ENCODE results near the gene CCDC57. TPM values are rescaled to one million over a fixed set of nuclear protein-coding genes. Genes with fewer than 3 reads are reported as not detected.

Gene CCDC57
- total and polyA plus RNA-seq, 9 of the 15 experiments (the other 6 are each of a cell fraction or from before 2014, with no cell fraction given) = 0.83 to 36.2 (median 13.6) TPM

GRCh38 chr17:82215095-82215971 lies 2.7 kb upstream of the CCDC57 start (continued):
- TF ChIP-seq CREB3L1 (IDR thresholded peaks at IDR 0.05; ENCODE audit: borderline replicate concordance, low read depth) (peak; percentile 8; the same call in 1 of the 2 replicates), KDM1A (IDR thresholded peaks at IDR 0.05) (peak in 1 of 2 experiments; percentile 59; a peak in 1 of 4 replicates), TEAD1 (CRISPR knock-in tag; IDR thresholded peaks at IDR 0.05) (peak in 1 of 2 experiments; percentile 56; a peak in 1 of 4 replicates), PCBP1 (IDR thresholded peaks at IDR 0.05; ENCODE audit: low read depth, low read length, poor library complexity, severe bottlenecking) (peak; percentile 35), FOSL1 (tag; conservative IDR thresholded peaks at IDR 0.05) (0 out of 2 replicates have a peak, but pooled peaks have one; percentile 0), NELFE (IDR thresholded peaks at IDR 0.05; ENCODE audit: insufficient read depth, insufficient read length) (no peak), CREM (IDR thresholded peaks at IDR 0.05; ENCODE audit: low read depth) (0 out of 2 replicates have a peak, but pooled peaks have one; percentile 8), TOE1 (IDR thresholded peaks at IDR 0.05; ENCODE audit: borderline replicate concordance) (no peak), TOE1 (CRISPR knock-in tag; IDR thresholded peaks at IDR 0.05; ENCODE audit: borderline replicate concordance, low read depth) (no peak), SLC30A9 (CRISPR knock-in tag; IDR thresholded peaks at IDR 0.05) (no peak), L3MBTL2 (IDR thresholded peaks at IDR 0.05) (0 out of 2 replicates have a peak, but pooled peaks have one; percentile 36), GABPB1 (CRISPR knock-in tag; IDR thresholded peaks at IDR 0.05) (0 out of 2 replicates have a peak, but pooled peaks have one; percentile 31), ZFX (CRISPR knock-in tag; IDR thresholded peaks at IDR 0.05) (peak; percentile 50), NR2C1 (IDR thresholded peaks at IDR 0.05) (no peak), NR2C1 (tag; IDR thresholded peaks at IDR 0.05) (no peak), SMAD4 (CRISPR knock-in tag; conservative IDR thresholded peaks at IDR 0.05) (peak; percentile 70; the same call in 1 of the 2 replicates), ZNF444 (CRISPR knock-in tag; IDR thresholded peaks at IDR 0.05) (0 out of 2 replicates have a peak, but pooled peaks have one; percentile 39), SREBF2 (CRISPR knock-in tag; IDR thresholded peaks at IDR 0.05) (no peak)
